GM21515 (cell line): ENCODE data around the gene PAGR1.

Source experiments
- ATAC-seq: cut with Tn5 transposase; IDR thresholded peaks from one replicate; pipeline ENCODE4 v1.9.1; 2021; ENCODE audit not compliant: unreplicated experiment

The PAGR1 gene

GRCh38 chr16:29834079-29834478 lies 18.1 kb downstream of the PAGR1 start:
- no peak for ATAC-seq

- no peak for ATAC-seq
Measured at GRCh38 chr16:29835926-29836325, 20.0 kb downstream of the PAGR1 start.

- ATAC-seq = no peak
Measured at GRCh38 chr16:29836623-29837022, 20.7 kb downstream of the PAGR1 start.

GRCh38 chr16:29837841-29838240 lies 21.9 kb downstream of the PAGR1 start:
- no peak for ATAC-seq

- no peak for ATAC-seq
Measured at GRCh38 chr16:29839822-29840221, 23.9 kb downstream of the PAGR1 start.

GRCh38 chr16:29840240-29840639 lies 24.3 kb downstream of the PAGR1 start:
- ATAC-seq = no peak

- no peak for ATAC-seq
Measured at GRCh38 chr16:29841631-29842030, 25.7 kb downstream of the PAGR1 start.

- ATAC-seq = no peak
Measured at GRCh38 chr16:29842732-29843346, 26.9 kb downstream of the PAGR1 start.

- ATAC-seq = no peak
Measured at GRCh38 chr16:29843931-29844330, 28.0 kb downstream of the PAGR1 start.

- ATAC-seq = no peak
Measured at GRCh38 chr16:29844575-29845331, 28.8 kb downstream of the PAGR1 start.

- no peak for ATAC-seq
Measured at GRCh38 chr16:29845656-29846055, 29.7 kb downstream of the PAGR1 start.

- no peak for ATAC-seq
Measured at GRCh38 chr16:29848420-29849297, 32.7 kb downstream of the PAGR1 start.

GRCh38 chr16:29849505-29849904 lies 33.6 kb downstream of the PAGR1 start:
- ATAC-seq = no peak

- no peak for ATAC-seq
Measured at GRCh38 chr16:29850998-29851397, 35.0 kb downstream of the PAGR1 start.

GRCh38 chr16:29852654-29853053 lies 36.7 kb downstream of the PAGR1 start:
- no peak for ATAC-seq

- no peak for ATAC-seq
Measured at GRCh38 chr16:29854520-29855100, 38.7 kb downstream of the PAGR1 start.

- ATAC-seq = no peak
Measured at GRCh38 chr16:29857133-29857760, 41.3 kb downstream of the PAGR1 start.

- no peak for ATAC-seq
Measured at GRCh38 chr16:29858149-29858849, 42.3 kb downstream of the PAGR1 start.

GRCh38 chr16:29858974-29859373 lies 43.0 kb downstream of the PAGR1 start:
- no peak for ATAC-seq

GRCh38 chr16:29860218-29860617 lies 44.3 kb downstream of the PAGR1 start:
- ATAC-seq = no peak
